HL-60/S4 treated with phorbol 12-myristate 13-acetate at 8.2 ng/mL for 4 days and 3 days (cell line): Measurements from ENCODE around the gene PXYLP1.

Experiments
- in situ Hi-C: fragments of 300-500 bp; cut with MboI; formaldehyde crosslinking; loops from 2 replicates; pipeline ENCODE4 v1.15.0; 2022; ENCODE audit warnings: low sequenced_read_pairs

The PXYLP1 gene

GRCh38 chr3:141316851-141317250, 85.2 kb downstream of the PXYLP1 start:
- in situ Hi-C loops = loop anchor here (10.0 to 25.0 kb wide), 2 partner anchors 128 to 245 kb away; no protein-coding TSS in a partner anchor

- in situ Hi-C loops = loop anchor here (25.0 kb wide), 1 partner anchor 242 kb away; no protein-coding TSS in a partner anchor
These were observed 88.9 kb downstream of the PXYLP1 start for GRCh38 chr3:141320399-141321108.

- in situ Hi-C loops = loop anchor here (25.0 kb wide), 1 partner anchor 241 kb away; no protein-coding TSS in a partner anchor
These were observed 89.5 kb downstream of the PXYLP1 start for GRCh38 chr3:141321109-141321497.

GRCh38 chr3:141323936-141324704, 92.5 kb downstream of the PXYLP1 start:
- in situ Hi-C loops = loop anchor here (25.0 kb wide), 1 partner anchor 238 kb away; no protein-coding TSS in a partner anchor

- in situ Hi-C loops = no loop called here
These were observed 94.5 kb downstream of the PXYLP1 start for GRCh38 chr3:141326123-141326522.

- in situ Hi-C loops = no loop called here
These were observed 95.0 kb downstream of the PXYLP1 start for GRCh38 chr3:141326626-141327025.

GRCh38 chr3:141328286-141329166, 96.9 kb downstream of the PXYLP1 start:
- in situ Hi-C loops = no loop called here

GRCh38 chr3:141330235-141330634, 98.6 kb downstream of the PXYLP1 start:
- in situ Hi-C loops = no loop called here

GRCh38 chr3:141330718-141331376, 99.2 kb downstream of the PXYLP1 start:
- in situ Hi-C loops = no loop called here

GRCh38 chr3:141331377-141332318, 100.0 kb downstream of the PXYLP1 start:
- in situ Hi-C loops = no loop called here

- in situ Hi-C loops = no loop called here
These were observed 100.8 kb downstream of the PXYLP1 start for GRCh38 chr3:141332416-141332815.

GRCh38 chr3:141333836-141334626, 102.4 kb downstream of the PXYLP1 start:
- in situ Hi-C loops = no loop called here

- in situ Hi-C loops = no loop called here
These were observed 103.1 kb downstream of the PXYLP1 start for GRCh38 chr3:141334627-141335250.

GRCh38 chr3:141335531-141336061, 104.0 kb downstream of the PXYLP1 start:
- in situ Hi-C loops = no loop called here

GRCh38 chr3:141336672-141337522, 105.3 kb downstream of the PXYLP1 start:
- in situ Hi-C loops = no loop called here

- in situ Hi-C loops = no loop called here
These were observed 105.9 kb downstream of the PXYLP1 start for GRCh38 chr3:141337523-141337854.

- in situ Hi-C loops = no loop called here
These were observed 106.4 kb downstream of the PXYLP1 start for GRCh38 chr3:141337991-141338390.
